ENCODE data around the gene DHX29.
"Not testable (repeated sequence)": the region's sequence is repeated elsewhere in the genome, so short reads cannot be mapped to it uniquely, and the experiment has no call there.

DHX29 gene

GRCh38 chr5:55307383-55308253, at the start of gene DHX29, which contains the start of gene MTREX:
Gene DHX29 (minus strand): TSS chr5:55307694. CDS start chr5:55307573, 121 bp downstream.
Gene MTREX (plus strand): TSS chr5:55307989. CDS start chr5:55308014, 25 bp downstream.
- peak; percentile 71 for DNase-seq (ENCODE audit: low read depth)

- DNase-seq (ENCODE audit: low read depth) = no peak
Measured at GRCh38 chr5:55356896-55357295, 49.4 kb upstream of the DHX29 start.

- no peak for DNase-seq (ENCODE audit: low read depth)
Measured at GRCh38 chr5:55350754-55351153, 43.3 kb upstream of the DHX29 start.

GRCh38 chr5:55347786-55348185, 40.3 kb upstream of the DHX29 start:
- no peak for DNase-seq (ENCODE audit: low read depth)

- DNase-seq (ENCODE audit: low read depth) = no peak
Measured at GRCh38 chr5:55345327-55345726, 37.8 kb upstream of the DHX29 start.

- DNase-seq (ENCODE audit: low read depth) = peak; percentile 32
Measured at GRCh38 chr5:55344392-55344992, 37.0 kb upstream of the DHX29 start.

- no peak for DNase-seq (ENCODE audit: low read depth)
Measured at GRCh38 chr5:55343609-55344008, 36.1 kb upstream of the DHX29 start.

- DNase-seq (ENCODE audit: low read depth) = no peak
Measured at GRCh38 chr5:55343107-55343506, 35.6 kb upstream of the DHX29 start.

GRCh38 chr5:55338810-55339243, 31.3 kb upstream of the DHX29 start:
- peak; percentile 16 for DNase-seq (ENCODE audit: low read depth)

- no peak for DNase-seq (ENCODE audit: low read depth)
Measured at GRCh38 chr5:55338092-55338613, 30.7 kb upstream of the DHX29 start.

- DNase-seq (ENCODE audit: low read depth) = no peak
Measured at GRCh38 chr5:55333811-55334210, 26.3 kb upstream of the DHX29 start.

- DNase-seq (ENCODE audit: low read depth) = no peak
Measured at GRCh38 chr5:55333017-55333416, 25.5 kb upstream of the DHX29 start.

GRCh38 chr5:55331321-55331720, 23.8 kb upstream of the DHX29 start:
- no peak for DNase-seq (ENCODE audit: low read depth)

- no peak for DNase-seq (ENCODE audit: low read depth)
Measured at GRCh38 chr5:55327281-55327680, 19.8 kb upstream of the DHX29 start.

- DNase-seq (ENCODE audit: low read depth) = no peak
Measured at GRCh38 chr5:55325621-55326020, 18.1 kb upstream of the DHX29 start.

- no peak for DNase-seq (ENCODE audit: low read depth)
Measured at GRCh38 chr5:55324815-55325418, 17.4 kb upstream of the DHX29 start.

GRCh38 chr5:55324006-55324405, 16.5 kb upstream of the DHX29 start:
- DNase-seq (ENCODE audit: low read depth) = no peak

- DNase-seq (ENCODE audit: low read depth) = no peak
Measured at GRCh38 chr5:55320571-55320970, 13.1 kb upstream of the DHX29 start.

GRCh38 chr5:55319491-55319890, 12.0 kb upstream of the DHX29 start:
- no peak for DNase-seq (ENCODE audit: low read depth)

- DNase-seq (ENCODE audit: low read depth) = not testable (repeated sequence)
Measured at GRCh38 chr5:55318237-55318636, 10.7 kb upstream of the DHX29 start.

- no peak for DNase-seq (ENCODE audit: low read depth)
Measured at GRCh38 chr5:55316837-55317236, 9.3 kb upstream of the DHX29 start.

- no peak for DNase-seq (ENCODE audit: low read depth)
Measured at GRCh38 chr5:55316289-55316688, 8.8 kb upstream of the DHX29 start.

All from stimulated activated CD8-positive, alpha-beta memory T cell treated with anti-CD3 and anti-CD28 coated beads, Interleukin-7, amount 100 ng/mL, for 24 hours (primary cell).